Stimulated activated CD4-positive, alpha-beta T cell treated with anti-CD3 and anti-CD28 coated beads, Interleukin-1b, Interleukin-23, amount 100 ng/mL, for 48 hours (primary cell): Measurements from ENCODE around the gene TFPT.

ENCODE experiments used
- DNase-seq: peaks from one replicate; pipeline ENCODE4 v3.0.0-alpha.2; 2020

Gene TFPT

GRCh38 chr19:54069470-54069869 lies 46.0 kb downstream of the TFPT start:
- DNase-seq, result no peak

GRCh38 chr19:54063350-54064116 lies 51.9 kb downstream of the TFPT start, which contains the start of gene VSTM1:
TSS of gene VSTM1 (minus strand) at chr19:54063897. CDS start at chr19:54063777, 120 bp downstream.
- no peak for DNase-seq

- no peak for DNase-seq
Observed at GRCh38 chr19:54062643-54063042, 52.8 kb downstream of the TFPT start.
